Activated T-helper 1 cell treated with anti-CD3 and anti-CD28 coated beads, Interleukin-12 subunit alpha, Interleukin-12 subunit beta, Interleukin-2, Interleukin-4 antibody, amounts not matched to agents 30 ng/mL and 10 ng/mL and 1 ng/mL, durations not matched to agents 14 hours and 24 hours and 36 hours (primary cell): ENCODE data around the gene TBCE. TPM values are rescaled to one million over a fixed set of nuclear protein-coding genes. Genes with fewer than 3 reads are reported as not detected.
A peak's percentile ranks its signal among the peaks of the same experiment; 100 is the strongest.

ENCODE experiments used
- DNase-seq: peaks from one replicate; pipeline ENCODE4 v3.0.0; 2021; ENCODE audit warnings: low spot score
- H3K27ac Mint-ChIP-seq: one replicate; pipeline ENCODE4 v1.8.0; 2021; ENCODE audit warnings: mild to moderate bottlenecking, mixed read lengths
- H3K27me3 Mint-ChIP-seq: one replicate; pipeline ENCODE4 v1.8.0; 2022; ENCODE audit warnings: mild to moderate bottlenecking, moderate library complexity, mixed read lengths; ENCODE audit not compliant: insufficient read depth
- H3K36me3 Mint-ChIP-seq: one replicate; pipeline ENCODE4 v1.8.0; 2021; ENCODE audit warnings: low read depth, mixed read lengths
- H3K4me1 Mint-ChIP-seq: one replicate; pipeline ENCODE4 v1.8.0; 2021; ENCODE audit warnings: low read depth, mixed read lengths
- H3K4me3 Mint-ChIP-seq: one replicate; pipeline ENCODE4 v1.8.0; 2021; ENCODE audit warnings: mild to moderate bottlenecking, moderate library complexity, mixed read lengths
- H3K9me3 Mint-ChIP-seq: one replicate; pipeline ENCODE4 v1.8.0; 2021; ENCODE audit warnings: mixed read lengths
- intact Hi-C: fragments of 100-400 bp; cut with micrococcal nuclease; formaldehyde crosslinking; loops from one replicate; pipeline ENCODE4 v1.15.1; 2024
- total RNA-seq: library from RNA; stranded (reverse); gene quantifications from 2 replicates; pipeline ENCODE4 v1.2.3, GENCODE V29; 2022

The TBCE gene
- total RNA-seq, 1 donor from 2014 or later = 29.2 TPM

- Mint-ChIP-seq H3K27me3 (no peaks in the 10 kb centered on the region), H3K4me3 (no peak overlapping the region), H3K27ac (no peak overlapping the region), H3K36me3 (peaks cover 29% of the 10 kb centered on the region), H3K9me3 (no peaks in the 10 kb centered on the region), H3K4me1 (peaks cover 27% of the 10 kb centered on the region)
- no peak for DNase-seq
- intact Hi-C loops = loop anchor here (1.0 to 5.0 kb wide), 10 partner anchors 8 to 851 kb away; partner anchors contain the start of gene TARBP1
Measured at GRCh38 chr1:235329139-235329902, 37.9 kb upstream of the TBCE start.

DNA sequence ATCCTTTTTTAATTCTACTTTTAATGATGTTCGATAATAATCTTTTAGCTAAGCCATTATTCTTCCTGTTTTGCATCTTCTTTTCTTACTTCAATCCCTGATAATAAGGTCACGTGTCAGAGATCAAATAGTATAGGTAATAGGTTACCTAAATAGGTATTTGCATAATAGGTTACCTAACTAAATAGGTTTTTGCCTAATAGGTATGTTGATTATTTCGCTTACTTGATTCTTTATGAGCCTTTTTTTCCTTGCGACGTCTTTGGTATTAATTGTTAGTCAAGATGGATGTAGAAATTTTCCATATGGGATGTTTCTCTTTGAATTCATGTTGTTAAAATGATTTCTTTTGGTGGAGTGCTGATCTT, 36.3 kb upstream of the TBCE start:
- Mint-ChIP-seq H3K36me3 (peaks cover 26% of the 10 kb centered on the region), H3K9me3 (no peaks in the 10 kb centered on the region), H3K27me3 (no peaks in the 10 kb centered on the region), H3K4me1 (peaks cover 14% of the 10 kb centered on the region), H3K4me3 (no peak overlapping the region), H3K27ac (no peak overlapping the region)
- DNase-seq = no peak
- intact Hi-C loops = no loop called here

GRCh38 chr1:235331401-235331800, 35.8 kb upstream of the TBCE start:
- peaks cover 9% of the 10 kb centered on the region for H3K4me1 Mint-ChIP-seq
- no peak for DNase-seq
- H3K27me3 Mint-ChIP-seq = no peaks in the 10 kb centered on the region
- no peak overlapping the region for H3K27ac Mint-ChIP-seq
- no peak overlapping the region for H3K4me3 Mint-ChIP-seq
- peaks cover 23% of the 10 kb centered on the region for H3K36me3 Mint-ChIP-seq
- H3K9me3 Mint-ChIP-seq = no peaks in the 10 kb centered on the region
- intact Hi-C loops = no loop called here

DNA sequence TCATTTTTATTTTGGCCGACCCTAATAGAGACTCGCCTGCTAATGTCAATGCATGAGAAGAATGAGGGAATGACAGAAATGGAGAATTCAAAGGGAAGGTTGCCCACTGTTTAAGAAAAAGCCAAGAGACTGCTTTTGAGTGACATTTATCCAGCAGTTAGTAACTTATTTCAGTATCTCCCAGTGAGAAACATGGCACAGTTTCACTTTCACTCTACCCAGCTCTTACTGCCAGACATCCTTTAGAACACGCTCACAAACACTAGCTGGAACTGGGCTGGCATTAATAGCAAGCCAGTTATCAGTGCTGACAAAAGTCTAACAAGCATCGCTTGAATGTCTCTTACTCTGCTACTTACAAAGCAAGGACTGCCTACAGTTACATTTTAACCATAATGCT, 30.3 kb upstream of the TBCE start:
- Mint-ChIP-seq H3K36me3 (peaks cover 13% of the 10 kb centered on the region), H3K27ac (peak overlapping the region; percentile 71), H3K9me3 (no peaks in the 10 kb centered on the region), H3K27me3 (no peaks in the 10 kb centered on the region), H3K4me1 (peaks cover 14% of the 10 kb centered on the region), H3K4me3 (peak overlapping the region; percentile 49)
- DNase-seq = peak; percentile 21
- intact Hi-C loops = loop anchor here (1.0 kb wide), 1 partner anchor 8 kb away; no protein-coding TSS in a partner anchor

DNA sequence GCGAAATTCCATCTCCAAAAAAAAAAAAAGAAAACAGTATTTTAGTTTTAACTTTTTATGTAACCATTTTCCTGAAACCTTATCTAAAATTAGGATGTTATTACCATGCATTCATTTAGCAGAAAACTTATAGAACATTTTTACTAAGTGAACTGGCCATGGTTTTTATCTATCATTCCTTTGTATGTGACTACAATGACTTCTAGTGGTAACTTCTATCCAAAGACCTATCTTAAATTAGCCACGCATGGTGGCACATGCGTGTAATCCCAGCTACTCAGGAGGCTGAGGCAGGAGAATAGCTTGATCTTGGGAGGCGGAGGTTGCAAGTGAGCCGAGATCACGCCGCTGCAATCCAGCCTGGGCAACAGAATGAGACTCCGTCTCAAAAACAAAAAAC, 27.5 kb upstream of the TBCE start:
- Mint-ChIP-seq H3K4me1 (peaks cover 9% of the 10 kb centered on the region), H3K4me3 (no peak overlapping the region), H3K27me3 (no peaks in the 10 kb centered on the region), H3K9me3 (no peaks in the 10 kb centered on the region), H3K27ac (no peak overlapping the region), H3K36me3 (peaks cover 15% of the 10 kb centered on the region)
- intact Hi-C loops = no loop called here
- DNase-seq = no peak

DNA sequence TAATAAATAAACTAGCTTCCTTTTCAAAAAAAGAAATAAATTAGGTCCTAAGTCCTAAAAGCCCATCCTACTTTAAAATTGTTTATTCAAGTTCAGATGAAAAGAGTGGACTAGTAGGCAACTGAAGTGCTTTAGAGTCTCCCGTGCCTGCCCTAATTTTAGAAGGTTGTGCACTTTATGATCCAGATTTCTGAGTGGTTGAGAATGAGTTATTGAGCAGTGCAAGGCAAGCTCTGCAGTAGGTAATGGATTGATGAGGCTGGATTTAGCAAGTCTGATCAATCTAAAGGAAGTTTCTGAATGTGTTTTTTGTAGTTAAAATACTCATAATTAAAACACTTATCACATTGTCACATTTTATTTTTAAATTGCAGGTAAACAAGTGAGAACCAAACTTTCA, 25.9 kb upstream of the TBCE start:
- intact Hi-C loops = no loop called here
- no peaks in the 10 kb centered on the region for H3K9me3 Mint-ChIP-seq
- H3K4me1 Mint-ChIP-seq = peaks cover 9% of the 10 kb centered on the region
- H3K27me3 Mint-ChIP-seq = no peaks in the 10 kb centered on the region
- no peak overlapping the region for H3K27ac Mint-ChIP-seq
- H3K36me3 Mint-ChIP-seq = peaks cover 22% of the 10 kb centered on the region
- no peak overlapping the region for H3K4me3 Mint-ChIP-seq
- DNase-seq = no peak

- Mint-ChIP-seq H3K4me3 (no peak overlapping the region), H3K36me3 (peaks cover 23% of the 10 kb centered on the region), H3K4me1 (peaks cover 3% of the 10 kb centered on the region), H3K27me3 (no peaks in the 10 kb centered on the region), H3K9me3 (no peaks in the 10 kb centered on the region), H3K27ac (no peak overlapping the region)
- intact Hi-C loops = no loop called here
- no peak for DNase-seq
Measured at GRCh38 chr1:235342039-235342438, 25.2 kb upstream of the TBCE start.

DNA sequence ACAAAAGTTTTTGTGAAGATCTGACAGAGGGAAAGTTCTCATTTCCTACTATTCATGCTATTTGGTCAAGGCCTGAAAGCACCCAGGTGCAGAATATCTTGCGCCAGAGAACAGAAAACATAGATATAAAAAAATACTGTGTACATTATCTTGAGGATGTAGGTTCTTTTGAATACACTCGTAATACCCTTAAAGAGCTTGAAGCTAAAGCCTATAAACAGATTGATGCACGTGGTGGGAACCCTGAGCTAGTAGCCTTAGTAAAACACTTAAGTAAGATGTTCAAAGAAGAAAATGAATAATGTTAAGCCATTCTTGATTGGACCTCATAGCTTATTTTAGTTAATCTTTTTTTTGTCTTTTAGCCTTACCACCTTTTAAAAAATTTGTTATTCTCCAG, 24.8 kb upstream of the TBCE start:
- Mint-ChIP-seq H3K4me3 (no peak overlapping the region), H3K4me1 (no peaks in the 10 kb centered on the region)

GRCh38 chr1:235343726-235344125, 23.5 kb upstream of the TBCE start:
- no peak overlapping the region for H3K4me3 Mint-ChIP-seq
- H3K36me3 Mint-ChIP-seq = peaks cover 23% of the 10 kb centered on the region
- no peak overlapping the region for H3K27ac Mint-ChIP-seq
- intact Hi-C loops = no loop called here
- H3K27me3 Mint-ChIP-seq = no peaks in the 10 kb centered on the region
- no peak for DNase-seq
- no peaks in the 10 kb centered on the region for H3K9me3 Mint-ChIP-seq
- no peaks in the 10 kb centered on the region for H3K4me1 Mint-ChIP-seq

More for the DNA sequence above, 24.8 kb upstream of the TBCE start:
- Mint-ChIP-seq H3K9me3 (no peaks in the 10 kb centered on the region), H3K36me3 (peaks cover 23% of the 10 kb centered on the region), H3K27ac (no peak overlapping the region), H3K27me3 (no peaks in the 10 kb centered on the region)
- intact Hi-C loops = no loop called here
- no peak for DNase-seq

GRCh38 chr1:235351441-235351840, 15.8 kb upstream of the TBCE start:
- H3K27me3 Mint-ChIP-seq = peaks cover 2% of the 10 kb centered on the region
- H3K36me3 Mint-ChIP-seq = peaks cover 4% of the 10 kb centered on the region
- DNase-seq = no peak
- H3K4me1 Mint-ChIP-seq = no peaks in the 10 kb centered on the region
- no peaks in the 10 kb centered on the region for H3K9me3 Mint-ChIP-seq
- intact Hi-C loops = no loop called here
- H3K4me3 Mint-ChIP-seq = no peak overlapping the region
- H3K27ac Mint-ChIP-seq = no peak overlapping the region

DNA sequence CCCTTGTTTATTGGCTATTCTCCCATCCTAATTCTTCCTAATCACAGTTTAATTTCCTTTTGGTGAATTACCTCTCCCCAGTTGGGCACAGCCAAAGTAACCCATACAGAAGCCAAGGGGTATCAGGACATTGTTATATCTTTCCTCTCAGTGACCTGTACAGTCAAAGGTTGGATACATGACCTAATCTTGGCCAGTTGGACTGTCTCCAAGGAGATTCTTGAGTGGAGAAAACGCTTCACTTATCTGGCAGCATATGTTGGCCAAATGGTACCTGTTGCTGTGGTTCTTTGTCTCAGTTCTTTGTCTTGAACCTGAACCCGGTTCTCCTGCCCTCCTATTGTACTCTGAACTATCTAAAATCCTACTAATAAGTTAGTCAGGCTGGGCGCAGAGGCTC, 15.3 kb upstream of the TBCE start:
- intact Hi-C loops = no loop called here
- Mint-ChIP-seq H3K4me3 (no peak overlapping the region), H3K4me1 (no peaks in the 10 kb centered on the region), H3K9me3 (no peaks in the 10 kb centered on the region), H3K36me3 (peaks cover 2% of the 10 kb centered on the region), H3K27me3 (peaks cover 2% of the 10 kb centered on the region), H3K27ac (no peak overlapping the region)
- no peak for DNase-seq

GRCh38 chr1:235357485-235358373, 9.5 kb upstream of the TBCE start:
- H3K27me3 Mint-ChIP-seq = peaks cover 2% of the 10 kb centered on the region
- no peak overlapping the region for H3K4me3 Mint-ChIP-seq
- H3K36me3 Mint-ChIP-seq = no peaks in the 10 kb centered on the region
- DNase-seq = no peak
- H3K27ac Mint-ChIP-seq = no peak overlapping the region
- intact Hi-C loops = loop anchor here (1.0 kb wide), 1 partner anchor 30 kb away; no protein-coding TSS in a partner anchor
- no peaks in the 10 kb centered on the region for H3K9me3 Mint-ChIP-seq
- H3K4me1 Mint-ChIP-seq = no peaks in the 10 kb centered on the region

DNA sequence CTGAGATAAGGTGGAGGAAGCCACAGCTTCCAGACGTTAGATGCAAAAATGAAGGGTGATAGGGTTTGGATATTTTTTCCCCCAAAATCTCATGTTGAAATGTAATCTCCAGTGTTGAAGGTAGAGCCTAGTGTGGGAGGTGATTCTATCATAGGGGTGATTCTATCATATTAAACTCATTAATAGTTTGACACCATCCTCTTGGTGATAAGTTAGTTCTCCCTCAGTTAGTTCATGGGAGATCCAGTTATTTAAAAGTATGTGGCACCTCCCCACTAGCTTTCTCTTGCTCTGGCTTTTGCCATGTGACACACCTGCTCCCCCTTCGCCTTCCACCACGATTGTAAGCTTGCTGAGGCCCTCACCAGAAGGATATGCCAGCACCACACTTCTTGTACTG, 8.3 kb upstream of the TBCE start:
- H3K27ac Mint-ChIP-seq = no peak overlapping the region
- H3K27me3 Mint-ChIP-seq = peaks cover 2% of the 10 kb centered on the region
- H3K4me3 Mint-ChIP-seq = no peak overlapping the region
- H3K9me3 Mint-ChIP-seq = no peaks in the 10 kb centered on the region
- no peaks in the 10 kb centered on the region for H3K4me1 Mint-ChIP-seq
- no peak for DNase-seq
- no peaks in the 10 kb centered on the region for H3K36me3 Mint-ChIP-seq
- intact Hi-C loops = no loop called here
